Common myeloid progenitor, CD34-positive (primary cell): ENCODE measurements around the gene KREMEN1.

Experiments used
- CTCF ChIA-PET: fragments of 350-600 bp; sonication (Branson Sonifier 250); formaldehyde crosslinking; loops from one replicate; lab custom pipeline; 2021; ENCODE audit warnings: antibody characterized with exemption; lab: Charles Lee
- POLR2A ChIA-PET: fragments of 350-600 bp; sonication (Branson Sonifier 250); formaldehyde crosslinking; loops from one replicate; lab custom pipeline; 2021; ENCODE audit warnings: antibody characterized with exemption; lab: Charles Lee
- DNase-seq, 3 donors: peaks; one replicate each; pipeline versions ENCODE4 v3.0.0 to v3.0.0-alpha.2; 2013
- H3K27ac ChIP-seq, 2 experiments: 1 replicate in 1 of 2; 2 replicates in 1 of 2; pipeline ENCODE4 v1.7.0; 2013; ENCODE audit warnings: inconsistent platforms in 2 of 2, low read length in 2 of 2, mild to moderate bottlenecking in 2 of 2, low read depth in 1 of 2, moderate library complexity in 1 of 2; ENCODE audit not compliant: severe bottlenecking in 2 of 2, insufficient read depth in 1 of 2, poor library complexity in 1 of 2
- H3K27me3 ChIP-seq, 5 experiments: replicated peaks in 2 of 5; 1 replicate in 3 of 5; 2 replicates in 2 of 5; pipeline versions ENCODE4 v1.6.1 to v1.7.0; 2013; ENCODE audit warnings: low read length in 4 of 5, mild to moderate bottlenecking in 2 of 5, moderate library complexity in 2 of 5, inconsistent platforms in 1 of 5; ENCODE audit not compliant: insufficient read depth in 5 of 5, control insufficient read depth in 4 of 5
- H3K36me3 ChIP-seq, 4 experiments: 1 replicate in 2 of 4; 2 replicates in 2 of 4; pipeline versions ENCODE4 v1.6.1 to v1.7.0; 2013; ENCODE audit warnings: low read length in 3 of 4, control low read depth in 1 of 4, mild to moderate bottlenecking in 1 of 4; ENCODE audit not compliant: control insufficient read depth in 4 of 4, insufficient read depth in 4 of 4
- H3K4me1 ChIP-seq, 4 experiments: 1 replicate in 3 of 4; 2 replicates in 1 of 4; pipeline versions ENCODE4 v1.6.1 to v1.7.1; 2013; ENCODE audit warnings: low read length in 3 of 4, mild to moderate bottlenecking in 3 of 4, control low read depth in 1 of 4, inconsistent platforms in 1 of 4, moderate library complexity in 1 of 4; ENCODE audit not compliant: control insufficient read depth in 4 of 4, insufficient read depth in 4 of 4; ENCODE audit errors: control extremely low read depth in 1 of 4
- H3K4me3 ChIP-seq, 7 experiments: 1 replicate in 4 of 7; 2 replicates in 3 of 7; pipeline versions ENCODE4 v1.5.1 to v1.7.0; 2013; ENCODE audit warnings: mild to moderate bottlenecking in 7 of 7, low read length in 6 of 7, moderate library complexity in 6 of 7, inconsistent platforms in 2 of 7, low read depth in 2 of 7, control low read depth in 1 of 7; ENCODE audit not compliant: insufficient read depth in 4 of 7, control insufficient read depth in 1 of 7; ENCODE audit errors: extremely low read depth in 1 of 7
- H3K9me3 ChIP-seq, 5 experiments: 1 replicate in 4 of 5; 2 replicates in 1 of 5; pipeline versions ENCODE4 v1.6.1 to v1.7.1; 2013; ENCODE audit warnings: low read length in 4 of 5, mild to moderate bottlenecking in 2 of 5, inconsistent platforms in 1 of 5, low read depth in 1 of 5, moderate library complexity in 1 of 5; ENCODE audit not compliant: control insufficient read depth in 4 of 5, insufficient read depth in 2 of 5; ENCODE audit errors: control extremely low read depth in 1 of 5
- WGBS: methylation state at CpG from one replicate; pipeline ENCODE4 v1.1.5; 2013; ENCODE audit not compliant: insufficient coverage; 5-methylcytosine and 5-hydroxymethylcytosine counted together

Gene KREMEN1

DNA sequence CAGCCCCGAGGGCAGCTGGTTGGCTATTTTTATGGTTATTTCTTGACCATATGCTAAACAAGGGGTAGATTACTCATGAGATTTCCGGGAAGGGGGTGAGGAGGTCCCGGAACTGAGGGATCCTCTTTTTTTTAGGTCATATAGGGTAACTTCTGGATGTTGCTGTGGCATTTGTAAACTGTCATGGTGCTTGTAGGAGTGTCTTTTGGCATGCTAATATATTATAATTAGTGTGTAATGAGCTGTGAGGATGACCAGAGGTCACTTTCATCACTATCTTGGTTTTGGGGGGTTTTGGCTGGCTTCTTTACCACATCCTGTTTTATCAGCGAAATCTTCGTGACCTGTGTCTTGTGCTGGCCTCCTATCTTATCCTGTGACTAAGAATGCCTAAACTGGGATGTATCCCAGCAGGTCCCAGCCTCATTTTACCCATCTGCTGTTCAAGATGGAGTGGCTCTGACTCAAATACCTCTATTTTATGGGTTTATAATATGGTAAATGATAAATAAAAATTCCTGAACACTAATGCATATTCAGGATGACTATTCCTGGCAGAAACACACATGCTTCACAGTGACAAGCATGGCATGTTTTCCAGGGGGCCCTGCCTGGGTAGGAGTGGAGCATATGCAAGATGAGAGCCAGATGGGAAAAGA lies 11.2 kb downstream of the KREMEN1 start:
- Histone ChIP-seq H3K27me3 (peaks cover 0 to 5% (median 0%) of the 10 kb centered on the region in 5 experiments), H3K36me3 (no peaks in the 10 kb centered on the region), H3K4me3 (no peak overlapping the region), H3K4me1 (peaks cover 0 to 4% (median 0%) of the 10 kb centered on the region in 4 experiments), H3K27ac (no peak overlapping the region), H3K9me3 (no peaks in the 10 kb centered on the region)
- POLR2A ChIA-PET = no interaction called here
- CTCF ChIA-PET = no interaction called here
- DNase-seq = no peak
- WGBS = 74% methylated on average over 5 of the region's 5 CpGs

DNA sequence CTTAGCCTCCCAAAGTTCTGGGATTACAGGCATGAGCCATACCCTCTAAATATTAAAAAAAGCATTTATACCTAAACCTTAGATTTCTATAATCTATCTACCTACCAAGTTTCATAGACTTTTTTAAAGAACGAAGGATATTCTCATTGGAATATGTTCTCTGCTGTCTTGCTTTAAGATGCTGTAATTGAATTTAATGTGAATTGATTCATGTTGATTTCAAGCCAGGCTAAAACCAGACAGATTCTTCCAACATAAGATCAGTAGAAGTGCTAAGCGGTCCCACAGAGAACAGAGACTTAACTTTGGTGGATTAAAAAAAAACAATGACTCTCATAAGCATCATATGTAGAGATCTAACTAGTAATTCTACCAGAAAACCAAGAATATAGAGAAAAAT lies 14.2 kb downstream of the KREMEN1 start:
- Histone ChIP-seq H3K4me3 (no peak overlapping the region), H3K36me3 (no peaks in the 10 kb centered on the region), H3K27ac (no peak overlapping the region), H3K9me3 (no peaks in the 10 kb centered on the region), H3K4me1 (peaks cover 0 to 4% (median 0%) of the 10 kb centered on the region in 4 experiments), H3K27me3 (peaks cover 0 to 8% (median 0%) of the 10 kb centered on the region in 5 experiments)
- WGBS = no CpG with 5 or more reads among the region's 2 CpGs
- CTCF ChIA-PET = no interaction called here
- DNase-seq = no peak
- POLR2A ChIA-PET = interaction anchor here (0.7 kb wide), 1 partner anchor 38 kb away, joined by 4 read pairs; no protein-coding TSS in a partner anchor

DNA sequence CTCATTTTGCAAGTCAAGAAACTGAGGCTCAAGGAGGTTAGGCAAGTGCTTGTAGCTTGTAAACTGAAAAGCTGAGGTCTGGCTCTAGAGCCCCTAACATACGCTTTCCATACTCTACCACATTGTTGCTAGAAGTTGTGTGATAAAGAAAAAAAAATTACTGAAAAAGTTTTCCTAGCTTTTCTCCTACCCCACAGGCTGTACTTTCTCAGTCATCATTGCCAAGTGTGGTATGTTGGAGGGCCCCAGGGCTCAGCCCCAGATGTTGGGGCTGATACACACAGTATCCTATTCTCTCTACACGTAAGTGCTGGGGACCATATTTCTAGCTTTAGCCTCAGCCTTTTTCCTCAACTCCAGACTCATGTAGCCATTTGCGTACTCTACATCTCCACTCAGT lies 16.0 kb downstream of the KREMEN1 start:
- DNase-seq = no peak
- Histone ChIP-seq H3K36me3 (no peaks in the 10 kb centered on the region), H3K9me3 (no peaks in the 10 kb centered on the region), H3K27me3 (peaks cover 0 to 8% (median 0%) of the 10 kb centered on the region in 5 experiments), H3K4me3 (no peak overlapping the region), H3K27ac (no peak overlapping the region), H3K4me1 (peaks cover 0 to 3% (median 0%) of the 10 kb centered on the region in 4 experiments)
- ChIA-PET CTCF (interaction anchor here (0.9 to 1.5 kb wide), 4 partner anchors 9 to 493 kb away, joined by 3 to 4 read pairs (median 3); no protein-coding TSS in a partner anchor), POLR2A (no interaction called here)
- 97% methylated on average over 2 of the region's 3 CpGs for WGBS

DNA sequence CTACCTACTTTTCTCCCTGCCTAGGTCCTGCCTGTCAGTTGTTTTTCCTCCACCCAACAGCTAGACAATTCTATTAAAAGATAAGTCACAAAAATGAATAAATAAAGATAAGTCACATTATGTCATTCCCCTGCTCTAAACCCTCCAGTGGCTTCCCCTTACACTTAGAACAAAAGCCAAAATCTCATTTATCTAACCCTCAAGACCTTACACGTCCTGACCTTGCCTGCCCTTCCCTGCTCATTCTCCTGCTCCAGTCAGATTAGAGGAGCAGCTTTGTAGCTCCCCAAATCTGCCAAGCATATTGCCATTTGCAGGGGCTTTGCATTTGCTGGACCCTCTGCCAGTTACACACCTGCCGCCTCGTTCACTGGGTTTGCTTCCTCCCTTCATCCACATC lies 16.7 kb downstream of the KREMEN1 start:
- Histone ChIP-seq H3K9me3 (no peaks in the 10 kb centered on the region), H3K4me3 (no peak overlapping the region), H3K36me3 (no peaks in the 10 kb centered on the region), H3K27ac (no peak overlapping the region), H3K4me1 (no peaks in the 10 kb centered on the region), H3K27me3 (peaks cover 0 to 8% (median 0%) of the 10 kb centered on the region in 5 experiments)
- no peak for DNase-seq
- POLR2A ChIA-PET = no interaction called here
- 67% methylated on average over 3 of the region's 3 CpGs for WGBS
- CTCF ChIA-PET = interaction anchor here (0.6 to 1.5 kb wide), 2 partner anchors 8 to 48 kb away, joined by 3 to 4 read pairs; no protein-coding TSS in a partner anchor

DNA sequence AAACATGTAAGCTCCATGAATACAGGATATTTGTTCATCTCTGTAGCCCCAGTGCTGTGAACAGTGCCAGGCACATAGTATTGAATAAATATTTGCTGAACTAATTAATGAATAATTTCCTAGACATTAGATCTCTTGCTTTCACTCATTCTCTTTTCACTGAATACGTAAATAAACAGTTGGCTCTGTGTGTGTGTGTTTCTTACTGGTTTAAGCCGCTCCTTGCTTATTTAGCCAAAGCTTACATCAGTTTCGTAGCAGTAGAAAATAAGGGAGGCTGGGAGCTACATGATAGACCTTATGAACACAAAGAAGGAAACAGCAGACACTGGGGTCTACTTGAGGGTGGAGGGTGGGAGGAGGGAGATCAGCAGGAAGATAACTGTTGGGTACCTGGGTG lies 17.2 kb downstream of the KREMEN1 start:
- Histone ChIP-seq H3K27ac (no peak overlapping the region), H3K9me3 (no peaks in the 10 kb centered on the region), H3K27me3 (peaks cover 0 to 8% (median 0%) of the 10 kb centered on the region in 5 experiments), H3K36me3 (no peaks in the 10 kb centered on the region), H3K4me1 (no peaks in the 10 kb centered on the region), H3K4me3 (no peak overlapping the region)
- WGBS = no CpG with 5 or more reads among the region's 3 CpGs
- CTCF ChIA-PET = interaction anchor here (0.6 kb wide), 1 partner anchor 49 kb away, joined by 3 read pairs; no protein-coding TSS in a partner anchor
- DNase-seq = no peak
- POLR2A ChIA-PET = no interaction called here

DNA sequence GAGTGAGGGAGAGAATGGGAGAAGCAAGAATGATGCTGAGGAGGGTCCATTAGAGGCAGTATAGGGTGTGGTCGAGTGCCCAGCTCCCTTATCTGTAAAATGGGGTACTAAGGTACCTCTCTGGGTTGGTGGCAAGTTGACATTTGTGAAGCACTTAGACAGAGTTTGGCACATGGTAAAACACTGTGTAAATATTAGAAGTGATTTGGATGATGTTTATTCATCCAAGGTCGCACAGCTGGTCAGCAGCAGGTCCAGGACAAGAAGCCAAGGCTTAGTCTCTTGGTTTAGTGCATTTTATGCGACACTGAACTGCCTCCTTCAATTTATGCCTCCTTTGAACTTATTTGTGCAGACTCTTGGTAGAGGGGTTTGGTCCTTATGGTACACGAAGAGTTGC lies 19.4 kb downstream of the KREMEN1 start:
- H3K4me1 ChIP-seq = no peaks in the 10 kb centered on the region
- 100% methylated on average over 2 of the region's 4 CpGs for WGBS
- peaks cover 0 to 5% (median 0%) of the 10 kb centered on the region in 5 experiments for H3K27me3 ChIP-seq
- no peak overlapping the region for H3K4me3 ChIP-seq
- H3K27ac ChIP-seq = no peak overlapping the region
- ChIA-PET POLR2A (no interaction called here), CTCF (interaction anchor here (0.7 to 1.2 kb wide), 2 partner anchors 9 to 22 kb away, joined by 4 read pairs; no protein-coding TSS in a partner anchor)
- H3K36me3 ChIP-seq = no peaks in the 10 kb centered on the region
- no peaks in the 10 kb centered on the region for H3K9me3 ChIP-seq
- DNase-seq = no peak

DNA sequence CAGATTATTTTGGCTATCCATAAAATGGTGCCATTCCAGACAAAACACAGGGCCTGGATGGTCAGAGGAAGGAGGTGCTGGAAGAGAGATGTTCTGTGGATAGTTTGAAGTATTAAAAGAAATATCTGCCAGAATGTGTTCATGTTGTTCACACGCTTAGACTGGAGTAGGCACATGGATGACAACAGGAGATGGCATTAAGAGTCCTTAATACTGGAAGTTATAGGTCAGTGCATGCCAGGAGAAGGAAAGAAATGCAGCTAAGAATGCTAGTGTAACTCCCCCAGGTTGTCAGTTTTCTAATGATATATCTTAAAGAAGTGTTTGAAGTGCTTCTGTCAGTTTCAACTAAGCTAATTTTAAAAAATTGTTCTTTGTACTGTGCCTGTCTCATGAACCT lies 20.2 kb downstream of the KREMEN1 start:
- Histone ChIP-seq H3K27ac (no peak overlapping the region), H3K9me3 (no peaks in the 10 kb centered on the region), H3K4me3 (no peak overlapping the region), H3K36me3 (no peaks in the 10 kb centered on the region), H3K4me1 (no peaks in the 10 kb centered on the region), H3K27me3 (peaks cover 0 to 5% (median 0%) of the 10 kb centered on the region in 5 experiments)
- CTCF ChIA-PET = interaction anchor here (1.2 to 1.4 kb wide), 2 partner anchors 11 to 13 kb away, joined by 3 to 4 read pairs; no protein-coding TSS in a partner anchor
- no peak for DNase-seq
- 89% methylated on average over 1 of the region's 1 CpG for WGBS
- POLR2A ChIA-PET = no interaction called here
